ENCODE measurements around the gene C4orf50.

DNA sequence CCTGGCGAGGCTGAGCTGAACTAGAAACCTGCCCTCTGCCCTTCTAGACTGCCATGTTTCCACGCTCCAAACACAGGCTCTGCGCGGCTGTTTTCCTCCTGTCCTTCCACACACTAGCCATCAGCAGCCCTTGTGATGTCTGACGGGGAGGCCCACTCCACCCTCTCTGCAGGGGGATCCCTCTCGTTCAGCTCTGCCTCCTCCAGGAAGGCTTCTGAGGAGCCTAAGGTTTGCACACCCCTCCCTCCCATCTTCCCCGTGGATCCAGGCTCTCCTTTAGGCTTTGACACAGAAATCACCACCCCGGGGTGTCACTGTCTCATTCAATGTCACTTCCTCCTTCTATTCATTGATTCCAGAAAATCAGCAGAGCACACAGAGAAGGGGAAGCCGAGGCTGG lies 86.7 kb downstream of the C4orf50 start:
- TF ChIP-seq GATA3 (IDR thresholded peaks at IDR 0.05; ENCODE audit: low read depth, low read length) (no peak), GATA2 (IDR thresholded peaks at IDR 0.05; ENCODE audit: low read depth, low read length) (no peak)
